Endothelial cell of umbilical vein (primary cell): ENCODE data around the gene ASF1A. TPM values are rescaled to one million over a fixed set of nuclear protein-coding genes. Genes with fewer than 3 reads are reported as not detected.

Source experiments
- BruUV-seq: library from RNA; stranded (reverse); fragments of 400-500 nt; replicated peaks from 2 replicates; lab custom pipeline; 2021; lab: Mats Ljungman, UMichigan
- CTCF ChIA-PET: fragments of 300-600, 350-600 bp; sonication (Branson Sonifier 250); formaldehyde crosslinking; loops from one replicate; lab custom pipeline; 2021; ENCODE audit warnings: antibody characterized with exemption, inconsistent platforms; lab: Charles Lee
- POLR2A ChIA-PET: fragments of 300-600, 350-600 bp; sonication (Branson Sonifier 250); formaldehyde crosslinking; loops from one replicate; lab custom pipeline; 2021; ENCODE audit warnings: antibody characterized with exemption, inconsistent platforms; lab: Charles Lee
- DNase-seq: peaks from one replicate; pipeline ENCODE4 v3.0.0-alpha.2; 2011; ENCODE audit warnings: low read depth, low spot score
- FAIRE-seq: peaks from 2 replicates; lab custom pipeline; 2011; peaks lifted over from hg19 to GRCh38; lab: Jason Lieb, UNC
- H2AFZ ChIP-seq: 2 replicates; pipeline ENCODE4 v1.6.0; 2012; ENCODE audit warnings: low read depth, low read length, control low read depth, inconsistent platforms
- H3K27ac ChIP-seq: 2 replicates; pipeline ENCODE4 v1.5.1; 2011; ENCODE audit warnings: low read depth, mild to moderate bottlenecking, control low read depth, low read length, moderate library complexity; ENCODE audit not compliant: insufficient read depth
- H3K27me3 ChIP-seq, 2 experiments: 2 replicates each; pipeline versions ENCODE4 v1.6.0 to v1.6.1; 2011; ENCODE audit warnings: low read length in 2 of 2, mixed read lengths in 1 of 2; ENCODE audit not compliant: control insufficient read depth in 2 of 2, insufficient read depth in 2 of 2
- H3K36me3 ChIP-seq, 2 experiments: 2 replicates in 1 of 2; 3 replicates in 1 of 2; pipeline ENCODE4 v1.5.1; 2011; ENCODE audit warnings: low read length in 2 of 2, mild to moderate bottlenecking in 1 of 2, moderate library complexity in 1 of 2; ENCODE audit not compliant: control insufficient read depth in 2 of 2, insufficient read depth in 2 of 2; ENCODE audit errors: extremely low read depth in 1 of 2
- H3K4me1 ChIP-seq: 3 replicates; pipeline ENCODE4 v1.5.1; 2011; ENCODE audit warnings: mild to moderate bottlenecking, low read length; ENCODE audit not compliant: control insufficient read depth, insufficient read depth; ENCODE audit errors: extremely low read depth
- H3K4me2 ChIP-seq: 2 replicates; pipeline ENCODE4 v1.6.1; 2011; ENCODE audit warnings: low read length, control low read depth, mixed read lengths; ENCODE audit not compliant: insufficient read depth
- H3K4me3 ChIP-seq, 3 experiments: fragments of 200-600 bp in 1 of 3; sonication (generic), shearing (Covaris generic) in 1 of 3; replicated peaks in 1 of 3; 2 replicates each; pipeline ENCODE4 v1.5.1; 2011 to 2016; ENCODE audit warnings: control low read depth in 3 of 3, low read length in 3 of 3, mild to moderate bottlenecking in 2 of 3, inconsistent platforms in 1 of 3, low read depth in 1 of 3, moderate library complexity in 1 of 3; ENCODE audit not compliant: insufficient read depth in 1 of 3
- H3K79me2 ChIP-seq: 2 replicates; pipeline ENCODE4 v1.6.0; 2012; ENCODE audit warnings: low read length, inconsistent platforms; ENCODE audit not compliant: control insufficient read depth, insufficient read depth
- H3K9ac ChIP-seq: replicated peaks from 2 replicates; pipeline ENCODE3; 2011; ENCODE audit warnings: low read length, control low read depth; ENCODE audit not compliant: insufficient read depth; ENCODE audit errors: extremely low read depth
- H3K9me1 ChIP-seq: replicated peaks from 3 replicates; pipeline ENCODE4 v1.6.0; 2011; ENCODE audit warnings: mild to moderate bottlenecking, low read length; ENCODE audit not compliant: control insufficient read depth, insufficient read depth; ENCODE audit errors: extremely low read depth
- H3K9me3 ChIP-seq: replicated peaks from 2 replicates; pipeline ENCODE4 v1.5.1; 2012; ENCODE audit warnings: low read length, inconsistent platforms; ENCODE audit not compliant: control insufficient read depth, insufficient read depth
- H4K20me1 ChIP-seq: replicated peaks from 2 replicates; pipeline ENCODE3; 2011; ENCODE audit warnings: mild to moderate bottlenecking, low read length; ENCODE audit not compliant: control insufficient read depth, insufficient read depth; ENCODE audit errors: extremely low read depth
- EZH2 ChIP-seq: IDR thresholded peaks from 2 replicates; pipeline ENCODE4 v1.6.1; 2012; ENCODE audit warnings: borderline replicate concordance, low read depth, mild to moderate bottlenecking, moderate library complexity, low read length, inconsistent platforms; ENCODE audit not compliant: severe bottlenecking
- FOS ChIP-seq: IDR thresholded peaks from 2 replicates; pipeline ENCODE4 v1.6.1; 2011; ENCODE audit warnings: mild to moderate bottlenecking, low read length, moderate library complexity, borderline replicate concordance; ENCODE audit not compliant: insufficient read depth
- GATA2 ChIP-seq: IDR thresholded peaks from 2 replicates; pipeline ENCODE4 v1.7.0; 2011; ENCODE audit warnings: low read depth, mild to moderate bottlenecking, moderate library complexity, mixed read lengths, low read length; ENCODE audit not compliant: insufficient read length, insufficient read depth
- JUN ChIP-seq: IDR thresholded peaks from 2 replicates; pipeline ENCODE4 v1.6.1; 2011; ENCODE audit warnings: borderline replicate concordance, low read depth; ENCODE audit not compliant: insufficient read length, insufficient read depth
- MYC ChIP-seq: IDR thresholded peaks from one replicate; pipeline ENCODE4 v1.6.1; 2011; ENCODE audit warnings: mild to moderate bottlenecking, low read depth, low read length
- POLR2A ChIP-seq: IDR thresholded peaks from 2 replicates; pipeline ENCODE4 v1.6.1; 2012; ENCODE audit warnings: low read depth, mild to moderate bottlenecking, control low read depth, low read length
- POLR2AphosphoS5 ChIP-seq: IDR thresholded peaks from 2 replicates; pipeline ENCODE4 v1.6.1; 2012; ENCODE audit warnings: low read depth, mild to moderate bottlenecking, control low read depth, low read length, moderate library complexity; ENCODE audit not compliant: insufficient read depth
- dilution Hi-C: fragments of 300-500 bp; cut with MboI; formaldehyde crosslinking; loops from one replicate; pipeline ENCODE4 v1.15.0; 2019; ENCODE audit warnings: low sequenced_read_pairs; ENCODE audit not compliant: extremely low pct_ligation_motif_present
- intact Hi-C: fragments of 100-400 bp; cut with micrococcal nuclease; formaldehyde crosslinking; loops from one replicate; pipeline ENCODE4 v1.10.0; 2022
- polyA plus RNA-seq, 4 experiments: library from polyadenylated mRNA; depleted of rRNA in 3 of 4; stranded (reverse) in 3 of 4; unstranded in 1 of 4; fragments of >200 nt; gene quantifications; 2 replicates each; pipeline versions ENCODE4 v1.2.1 to v1.2.3, GENCODE V29; 2011 to 2012; ENCODE audit warnings: missing spikeins in 1 of 4
- total RNA-seq: library from RNA; stranded (reverse); gene quantifications from 2 replicates; pipeline ENCODE4 v1.2.3, GENCODE V29; 2021
- TF ChIP-seq, protein P1 (sequence below), 2 donors: IDR thresholded peaks; 1 replicate in 1 of 2; 2 replicates in 1 of 2; pipeline ENCODE4 v1.5.1; 2011; ENCODE audit warnings: low read length in 2 of 2, mild to moderate bottlenecking in 2 of 2, moderate library complexity in 2 of 2, control low read depth in 1 of 2, inconsistent platforms in 1 of 2, low read depth in 1 of 2; ENCODE audit not compliant: insufficient read depth in 1 of 2; ENCODE audit errors: extremely low read depth in 1 of 2
- TF ChIP-seq, protein P2 (sequence below): IDR thresholded peaks from 2 replicates; pipeline ENCODE4 v1.6.1; 2011; ENCODE audit not compliant: insufficient read depth, insufficient read length

Gene ASF1A
- total and polyA plus RNA-seq, 2 donors (not counting 3 experiments of a cell fraction or from before 2014, with no cell fraction given), result 17.6 to 38.4 TPM

DNA sequence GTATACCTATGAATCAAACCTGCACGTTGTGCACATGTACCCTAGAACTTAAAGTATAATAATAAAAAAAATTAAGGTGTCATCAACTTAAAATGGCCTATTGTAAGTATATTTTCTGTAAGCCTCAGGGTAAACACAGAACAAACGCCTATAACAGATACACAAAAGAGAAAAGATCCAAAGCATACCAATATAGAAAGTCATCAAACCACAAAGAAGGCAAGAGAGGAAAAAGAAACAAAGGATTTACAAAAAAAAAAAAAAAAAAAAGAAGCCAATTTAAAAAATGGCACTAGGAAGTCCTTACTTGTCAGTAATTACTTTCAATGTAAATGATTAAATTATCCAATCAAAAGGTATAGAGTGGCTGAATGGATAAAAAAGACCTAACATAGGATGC, 24.6 kb upstream of the ASF1A start:
- no TSS peak for BruUV-seq
- H3K27me3 ChIP-seq, result no peaks in the 10 kb centered on the region
- no peak overlapping the region for H2AFZ ChIP-seq
- H3K9me1 ChIP-seq, result no peaks in the 10 kb centered on the region
- TF ChIP-seq MYC (no peak), EZH2 (no peak), FOS (no peak), GATA2 (no peak), JUN (no peak), POLR2AphosphoS5 (no peak), POLR2A (no peak)
- TF ChIP-seq, protein P1, sequence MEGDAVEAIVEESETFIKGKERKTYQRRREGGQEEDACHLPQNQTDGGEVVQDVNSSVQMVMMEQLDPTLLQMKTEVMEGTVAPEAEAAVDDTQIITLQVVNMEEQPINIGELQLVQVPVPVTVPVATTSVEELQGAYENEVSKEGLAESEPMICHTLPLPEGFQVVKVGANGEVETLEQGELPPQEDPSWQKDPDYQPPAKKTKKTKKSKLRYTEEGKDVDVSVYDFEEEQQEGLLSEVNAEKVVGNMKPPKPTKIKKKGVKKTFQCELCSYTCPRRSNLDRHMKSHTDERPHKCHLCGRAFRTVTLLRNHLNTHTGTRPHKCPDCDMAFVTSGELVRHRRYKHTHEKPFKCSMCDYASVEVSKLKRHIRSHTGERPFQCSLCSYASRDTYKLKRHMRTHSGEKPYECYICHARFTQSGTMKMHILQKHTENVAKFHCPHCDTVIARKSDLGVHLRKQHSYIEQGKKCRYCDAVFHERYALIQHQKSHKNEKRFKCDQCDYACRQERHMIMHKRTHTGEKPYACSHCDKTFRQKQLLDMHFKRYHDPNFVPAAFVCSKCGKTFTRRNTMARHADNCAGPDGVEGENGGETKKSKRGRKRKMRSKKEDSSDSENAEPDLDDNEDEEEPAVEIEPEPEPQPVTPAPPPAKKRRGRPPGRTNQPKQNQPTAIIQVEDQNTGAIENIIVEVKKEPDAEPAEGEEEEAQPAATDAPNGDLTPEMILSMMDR (IDR thresholded peaks at IDR 0.05; ENCODE audit: extremely low read depth in 1 of 2, insufficient read depth in 1 of 2, low read depth in 1 of 2, low read length in 2 of 2), result no peak
- TF ChIP-seq, protein P2, sequence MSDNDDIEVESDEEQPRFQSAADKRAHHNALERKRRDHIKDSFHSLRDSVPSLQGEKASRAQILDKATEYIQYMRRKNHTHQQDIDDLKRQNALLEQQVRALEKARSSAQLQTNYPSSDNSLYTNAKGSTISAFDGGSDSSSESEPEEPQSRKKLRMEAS, result no peak
- DNase-seq (no peak), FAIRE-seq (no peak)
- no peak overlapping the region for H3K9ac ChIP-seq
- ChIA-PET CTCF (no interaction called here), POLR2A (interaction anchor here (0.6 kb wide), 1 partner anchor 481 kb away, joined by 3 read pairs; no protein-coding TSS in a partner anchor)
- dilution Hi-C loops (no loop called here), intact Hi-C loops (no loop called here)
- no peaks in the 10 kb centered on the region for H3K9me3 ChIP-seq
- H3K36me3 ChIP-seq, result no peaks in the 10 kb centered on the region
- H4K20me1 ChIP-seq, result no peaks in the 10 kb centered on the region
- peaks cover 15% of the 10 kb centered on the region for H3K4me1 ChIP-seq
- no peak overlapping the region for H3K4me3 ChIP-seq
- H3K27ac ChIP-seq, result no peak overlapping the region
- peaks cover 7% of the 10 kb centered on the region for H3K79me2 ChIP-seq
- no peak overlapping the region for H3K4me2 ChIP-seq
